Naive B cell (primary cell): ENCODE results near the gene FUCA1. TPM values are rescaled to one million over a fixed set of nuclear protein-coding genes. Genes with fewer than 3 reads are reported as not detected.
"Not testable (repeated sequence)": the region's sequence is repeated elsewhere in the genome, so short reads cannot be mapped to it uniquely, and the experiment has no call there.

Experiments
- ATAC-seq, 2 donors: fragments of 150-1000 bp; cut with Tn5 transposase; 2 replicates each; pipeline ENCODE4 v1.10.0; 2021; ENCODE audit warnings: low read depth in 2 of 2, mild to moderate bottlenecking in 2 of 2, moderate library complexity in 2 of 2
- DNase-seq: peaks from one replicate; pipeline ENCODE4 v3.0.0; 2022
- H3K27ac Mint-ChIP-seq, 6 donors: one replicate each; pipeline ENCODE4 v1.8.0; 2020 to 2022; ENCODE audit warnings: mild to moderate bottlenecking in 6 of 6, mixed read lengths in 6 of 6, moderate library complexity in 5 of 6, inconsistent platforms in 2 of 6
- H3K27me3 Mint-ChIP-seq, 3 donors: one replicate each; pipeline ENCODE4 v1.8.0; 2021 to 2022; ENCODE audit warnings: mixed read lengths in 3 of 3, mild to moderate bottlenecking in 1 of 3
- H3K36me3 Mint-ChIP-seq, 2 donors: one replicate each; pipeline ENCODE4 v1.8.0; 2020 to 2022; ENCODE audit warnings: mixed read lengths in 2 of 2, inconsistent platforms in 1 of 2, mild to moderate bottlenecking in 1 of 2
- H3K4me1 Mint-ChIP-seq, 3 donors: one replicate each; pipeline ENCODE4 v1.8.0; 2020 to 2022; ENCODE audit warnings: mixed read lengths in 3 of 3, inconsistent platforms in 1 of 3, mild to moderate bottlenecking in 1 of 3, moderate library complexity in 1 of 3
- H3K4me3 Mint-ChIP-seq, 8 donors: one replicate each; pipeline ENCODE4 v1.8.0; 2020 to 2022; ENCODE audit warnings: mild to moderate bottlenecking in 8 of 8, mixed read lengths in 8 of 8, moderate library complexity in 8 of 8, inconsistent platforms in 2 of 8
- H3K9me3 Mint-ChIP-seq, 7 donors: one replicate each; pipeline ENCODE4 v1.8.0; 2020 to 2022; ENCODE audit warnings: mixed read lengths in 7 of 7, mild to moderate bottlenecking in 5 of 7, inconsistent platforms in 2 of 7, moderate library complexity in 1 of 7
- polyA plus RNA-seq, 6 donors: library from polyadenylated mRNA; unstranded; fragments of 300-500 nt; fragmentation: Illumina TruSeq; gene quantifications; one replicate each; pipeline ENCODE4 v1.2.3, GENCODE V29; 2021; ENCODE audit warnings: low read depth in 6 of 6

FUCA1 gene
- polyA plus RNA-seq, 6 donors from 2014 or later, result 3.2 to 9.6 (median 7.2) TPM

GRCh38 chr1:23905461-23906025 is 37.5 kb upstream of the FUCA1 start:
- Mint-ChIP-seq H3K4me3 (peak overlapping the region in 7 of 8 donors; percentile 24 to 98 (median 65)), H3K9me3 (no peaks in the 10 kb centered on the region), H3K4me1 (peaks cover 67 to 94% (median 88%) of the 10 kb centered on the region in 3 donors), H3K27me3 (no peaks in the 10 kb centered on the region), H3K36me3 (peaks cover 0 to 16% of the 10 kb centered on the region in 2 donors), H3K27ac (peak overlapping the region in 5 of 6 donors; percentile 38 to 85 (median 78))
- DNase-seq (no peak), ATAC-seq (no peak)

GRCh38 chr1:23904748-23905357 is 36.8 kb upstream of the FUCA1 start:
- Mint-ChIP-seq H3K4me1 (peaks cover 68 to 94% (median 88%) of the 10 kb centered on the region in 3 donors), H3K4me3 (peak overlapping the region; percentile 24 to 81 (median 60)), H3K9me3 (no peaks in the 10 kb centered on the region), H3K27me3 (no peaks in the 10 kb centered on the region), H3K27ac (peak overlapping the region in 4 of 6 donors; percentile 24 to 82 (median 58)), H3K36me3 (peaks cover 0 to 11% of the 10 kb centered on the region in 2 donors)
- ATAC-seq, result no peak
- no peak for DNase-seq

DNA sequence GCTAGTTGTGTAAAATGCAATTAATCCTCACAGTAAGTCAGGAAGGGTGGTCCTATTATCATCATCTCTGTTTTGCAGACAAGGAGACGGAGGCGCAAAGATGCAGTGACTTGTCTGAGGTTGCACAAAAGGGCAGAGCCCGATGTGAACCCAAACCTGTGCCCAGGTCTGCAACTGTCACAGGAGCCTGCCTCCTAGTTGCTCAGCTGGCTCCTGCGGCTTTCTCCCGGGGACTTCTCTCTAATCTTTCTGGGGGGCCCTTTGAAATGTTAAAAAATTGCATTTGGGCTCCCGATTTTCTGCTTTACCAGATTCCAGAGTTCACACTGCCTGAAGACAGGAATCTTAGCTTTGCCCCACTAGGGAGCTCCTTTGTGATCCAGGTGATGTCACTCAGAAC is 35.7 kb upstream of the FUCA1 start:
- peaks cover 68 to 92% (median 86%) of the 10 kb centered on the region in 3 donors for H3K4me1 Mint-ChIP-seq
- H3K4me3 Mint-ChIP-seq, result peak overlapping the region; percentile 18 to 87 (median 62)
- ATAC-seq (no peak), DNase-seq (no peak)
- H3K27ac Mint-ChIP-seq, result peak overlapping the region in 5 of 6 donors; percentile 2 to 85 (median 19)
- peaks cover 0 to 10% of the 10 kb centered on the region in 2 donors for H3K36me3 Mint-ChIP-seq
- no peaks in the 10 kb centered on the region for H3K27me3 Mint-ChIP-seq
- no peaks in the 10 kb centered on the region for H3K9me3 Mint-ChIP-seq

- peaks cover 65 to 86% (median 79%) of the 10 kb centered on the region in 3 donors for H3K4me1 Mint-ChIP-seq
- H3K4me3 Mint-ChIP-seq, result peak overlapping the region; percentile 24 to 87 (median 66)
- H3K27ac Mint-ChIP-seq, result peak overlapping the region in 4 of 6 donors; percentile 24 to 85 (median 48)
- H3K27me3 Mint-ChIP-seq, result no peaks in the 10 kb centered on the region
- H3K9me3 Mint-ChIP-seq, result no peaks in the 10 kb centered on the region
- peaks cover 0 to 10% of the 10 kb centered on the region in 2 donors for H3K36me3 Mint-ChIP-seq
- no peak for DNase-seq
- ATAC-seq, result peak; percentile 49 to 58
Measured at GRCh38 chr1:23902321-23903278, 34.5 kb upstream of the FUCA1 start.

- not testable (repeated sequence) for DNase-seq, H3K27me3 Mint-ChIP-seq, ATAC-seq, H3K9me3 Mint-ChIP-seq, H3K36me3 Mint-ChIP-seq
- H3K4me3 Mint-ChIP-seq, result peak overlapping the region; percentile 9 to 80 (median 72)
- H3K4me1 Mint-ChIP-seq, result peaks cover 57 to 86% (median 70%) of the 10 kb centered on the region in 3 donors
- peak overlapping the region in 5 of 6 donors; percentile 75 to 91 (median 80) for H3K27ac Mint-ChIP-seq
Measured at GRCh38 chr1:23900017-23900416, 31.9 kb upstream of the FUCA1 start.

- H3K4me1 Mint-ChIP-seq, result peaks cover 50 to 86% (median 70%) of the 10 kb centered on the region in 3 donors
- ATAC-seq (no peak), DNase-seq (no peak)
- H3K27me3 Mint-ChIP-seq, result no peaks in the 10 kb centered on the region
- H3K4me3 Mint-ChIP-seq, result peak overlapping the region in 7 of 8 donors; percentile 51 to 82 (median 62)
- no peaks in the 10 kb centered on the region for H3K36me3 Mint-ChIP-seq
- H3K9me3 Mint-ChIP-seq, result no peaks in the 10 kb centered on the region
- H3K27ac Mint-ChIP-seq, result peak overlapping the region; percentile 60 to 98 (median 86)
Measured at GRCh38 chr1:23899070-23899469, 31.0 kb upstream of the FUCA1 start.

DNA sequence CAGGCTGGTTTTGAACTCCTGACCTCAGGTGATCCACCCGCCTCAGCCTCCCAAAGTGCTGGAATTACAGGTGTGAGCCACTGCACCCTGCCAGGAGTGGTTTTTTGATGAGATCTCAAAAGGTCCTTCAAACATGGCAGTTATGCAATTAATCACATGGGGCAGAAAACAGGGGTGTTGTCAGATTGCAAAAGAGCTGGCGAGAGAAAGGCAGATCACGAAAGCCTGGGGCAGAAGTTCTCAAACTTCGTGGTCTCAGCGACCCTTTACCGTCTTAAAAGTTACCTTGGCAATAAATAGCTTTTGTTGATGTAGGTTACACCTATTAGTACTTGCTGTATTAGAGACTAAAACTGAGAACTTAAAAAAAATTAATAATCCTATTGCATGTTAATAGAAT is 29.0 kb upstream of the FUCA1 start:
- Mint-ChIP-seq H3K36me3 (peaks cover 0 to 2% of the 10 kb centered on the region in 2 donors), H3K4me1 (peaks cover 51 to 90% (median 78%) of the 10 kb centered on the region in 3 donors), H3K4me3 (peak overlapping the region in 6 of 8 donors; percentile 55 to 89 (median 74)), H3K27me3 (no peaks in the 10 kb centered on the region), H3K27ac (peak overlapping the region in 5 of 6 donors; percentile 22 to 92 (median 77)), H3K9me3 (no peaks in the 10 kb centered on the region)
- ATAC-seq (no peak), DNase-seq (no peak)

DNA sequence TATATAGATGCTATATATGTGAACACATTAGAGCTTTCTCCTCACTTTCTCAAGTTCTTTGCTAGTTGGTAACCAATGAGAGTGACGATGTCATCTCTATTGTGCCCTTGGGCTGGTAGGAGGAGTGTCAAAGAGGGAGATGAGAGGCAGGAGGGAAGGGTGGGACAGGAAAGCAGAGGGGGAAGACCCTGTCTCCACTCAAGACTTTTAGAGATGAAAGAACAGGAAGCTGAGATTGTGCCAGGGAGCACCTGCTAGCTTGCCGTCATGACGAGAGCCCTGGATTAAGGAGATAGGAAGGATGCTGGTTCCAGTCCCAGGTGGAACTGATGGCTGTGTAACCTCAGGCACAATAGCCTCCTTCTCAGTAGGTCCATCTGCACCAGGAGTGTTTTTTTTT is 28.4 kb upstream of the FUCA1 start:
- ATAC-seq (peak; percentile 76 to 78), DNase-seq (peak; percentile 38)
- H3K27me3 Mint-ChIP-seq, result no peaks in the 10 kb centered on the region
- H3K36me3 Mint-ChIP-seq, result peaks cover 3 to 8% of the 10 kb centered on the region in 2 donors
- H3K4me3 Mint-ChIP-seq, result peak overlapping the region; percentile 19 to 78 (median 72)
- peak overlapping the region; percentile 77 to 96 (median 92) for H3K27ac Mint-ChIP-seq
- H3K9me3 Mint-ChIP-seq, result no peaks in the 10 kb centered on the region
- peaks cover 53 to 90% (median 78%) of the 10 kb centered on the region in 3 donors for H3K4me1 Mint-ChIP-seq

GRCh38 chr1:23895993-23896392 is 27.9 kb upstream of the FUCA1 start:
- H3K4me3 Mint-ChIP-seq, result peak overlapping the region in 6 of 8 donors; percentile 55 to 78 (median 72)
- DNase-seq, result no peak
- no peak for ATAC-seq
- H3K27me3 Mint-ChIP-seq, result no peaks in the 10 kb centered on the region
- H3K4me1 Mint-ChIP-seq, result peaks cover 52 to 90% (median 78%) of the 10 kb centered on the region in 3 donors
- H3K9me3 Mint-ChIP-seq, result no peaks in the 10 kb centered on the region
- peak overlapping the region; percentile 77 to 96 (median 92) for H3K27ac Mint-ChIP-seq
- H3K36me3 Mint-ChIP-seq, result peaks cover 3 to 11% of the 10 kb centered on the region in 2 donors

DNA sequence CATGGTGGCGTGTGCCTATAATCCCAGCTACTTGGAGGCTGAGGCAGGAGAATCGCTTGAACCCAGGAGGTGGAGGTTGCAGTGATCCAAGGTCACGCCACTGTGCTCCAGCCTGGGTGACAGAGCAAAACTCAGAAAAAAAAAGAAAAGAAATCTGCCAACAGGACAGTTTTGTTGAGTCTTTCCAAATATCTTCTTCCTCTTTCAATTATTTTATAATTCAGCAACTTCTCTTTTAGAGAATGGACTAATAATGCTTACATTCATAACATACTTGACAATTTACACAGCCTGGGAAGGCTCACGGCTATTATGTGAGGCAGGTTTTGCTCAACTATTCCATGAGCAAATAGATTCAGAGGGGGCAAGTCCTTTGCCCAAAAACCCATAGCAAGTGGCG is 27.0 kb upstream of the FUCA1 start:
- H3K36me3 Mint-ChIP-seq, result peaks cover 3 to 11% of the 10 kb centered on the region in 2 donors
- no peaks in the 10 kb centered on the region for H3K9me3 Mint-ChIP-seq
- no peak for ATAC-seq
- DNase-seq, result no peak
- peak overlapping the region; percentile 69 to 96 (median 85) for H3K27ac Mint-ChIP-seq
- H3K4me1 Mint-ChIP-seq, result peaks cover 50 to 89% (median 78%) of the 10 kb centered on the region in 3 donors
- H3K4me3 Mint-ChIP-seq, result peak overlapping the region in 7 of 8 donors; percentile 22 to 86 (median 36)
- H3K27me3 Mint-ChIP-seq, result no peaks in the 10 kb centered on the region

GRCh38 chr1:23889074-23889473 is 21.0 kb upstream of the FUCA1 start:
- Mint-ChIP-seq H3K4me1 (peaks cover 55 to 86% (median 86%) of the 10 kb centered on the region in 3 donors), H3K4me3 (peak overlapping the region; percentile 15 to 91 (median 84)), H3K36me3 (peaks cover 7 to 17% of the 10 kb centered on the region in 2 donors), H3K9me3 (no peaks in the 10 kb centered on the region), H3K27ac (peak overlapping the region; percentile 67 to 99 (median 96)), H3K27me3 (no peaks in the 10 kb centered on the region)
- ATAC-seq, result peak; percentile 81 to 82
- DNase-seq, result peak; percentile 45

GRCh38 chr1:23885222-23885621 is 17.1 kb upstream of the FUCA1 start:
- Mint-ChIP-seq H3K9me3 (no peaks in the 10 kb centered on the region), H3K27me3 (no peaks in the 10 kb centered on the region), H3K4me1 (peaks cover 35 to 57% (median 53%) of the 10 kb centered on the region in 3 donors), H3K4me3 (peak overlapping the region in 1 of 8 donors; percentile 30), H3K27ac (peak overlapping the region in 5 of 6 donors; percentile 20 to 71 (median 38)), H3K36me3 (peaks cover 9 to 19% of the 10 kb centered on the region in 2 donors)
- DNase-seq, result no peak
- no peak for ATAC-seq

DNA sequence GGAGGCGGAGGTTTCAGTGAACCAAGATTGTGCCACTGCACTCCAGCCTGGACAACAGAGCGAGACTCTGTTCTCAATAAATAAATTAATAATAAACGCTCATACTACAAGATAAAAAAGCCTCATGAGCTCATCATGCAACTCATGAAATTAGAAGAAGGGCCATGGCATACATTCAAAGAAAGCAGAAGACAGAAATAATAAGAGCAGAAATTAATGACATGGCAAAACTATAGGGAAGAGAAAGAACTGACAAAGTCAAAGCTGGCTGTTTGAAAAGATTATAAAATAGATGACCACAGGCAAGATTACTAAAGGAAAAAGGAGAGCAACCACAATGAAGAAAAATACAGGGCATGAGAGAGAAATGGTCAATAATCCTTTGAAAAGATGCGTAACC is 14.7 kb upstream of the FUCA1 start:
- H3K9me3 Mint-ChIP-seq, result peaks cover 3 to 21% (median 15%) of the 10 kb centered on the region in 7 donors
- peaks cover 22 to 40% (median 35%) of the 10 kb centered on the region in 3 donors for H3K4me1 Mint-ChIP-seq
- H3K4me3 Mint-ChIP-seq, result no peak overlapping the region
- no peak for ATAC-seq
- H3K27me3 Mint-ChIP-seq, result no peaks in the 10 kb centered on the region
- H3K27ac Mint-ChIP-seq, result peak overlapping the region in 4 of 6 donors; percentile 29 to 80 (median 50)
- DNase-seq, result no peak
- peaks cover 25 to 36% of the 10 kb centered on the region in 2 donors for H3K36me3 Mint-ChIP-seq
